Stimulated activated naive CD4-positive, alpha-beta T cell (primary cell): ENCODE measurements around the gene DMRTB1.
"Not testable (repeated sequence)": the region's sequence is repeated elsewhere in the genome, so short reads cannot be mapped to it uniquely, and the experiment has no call there.

Experiments used
- DNase-seq, 6 experiments: peaks; one replicate each; lab custom pipeline; 2025; lab: John Stamatoyannopoulos, UW

DMRTB1 gene

GRCh38 chr1:53459321-53460175 lies at the start of gene DMRTB1:
Gene DMRTB1, plus strand, starts transcription at chr1:53459399. Its CDS starts 55 bp downstream, at chr1:53459454.
- no peak for DNase-seq

- DNase-seq = no peak
These were observed 49.5 kb upstream of the DMRTB1 start for GRCh38 chr1:53409695-53410094.

- DNase-seq = no peak
These were observed 49.1 kb upstream of the DMRTB1 start for GRCh38 chr1:53410100-53410541.

GRCh38 chr1:53410701-53411100 lies 48.5 kb upstream of the DMRTB1 start:
- DNase-seq = no peak

DNA sequence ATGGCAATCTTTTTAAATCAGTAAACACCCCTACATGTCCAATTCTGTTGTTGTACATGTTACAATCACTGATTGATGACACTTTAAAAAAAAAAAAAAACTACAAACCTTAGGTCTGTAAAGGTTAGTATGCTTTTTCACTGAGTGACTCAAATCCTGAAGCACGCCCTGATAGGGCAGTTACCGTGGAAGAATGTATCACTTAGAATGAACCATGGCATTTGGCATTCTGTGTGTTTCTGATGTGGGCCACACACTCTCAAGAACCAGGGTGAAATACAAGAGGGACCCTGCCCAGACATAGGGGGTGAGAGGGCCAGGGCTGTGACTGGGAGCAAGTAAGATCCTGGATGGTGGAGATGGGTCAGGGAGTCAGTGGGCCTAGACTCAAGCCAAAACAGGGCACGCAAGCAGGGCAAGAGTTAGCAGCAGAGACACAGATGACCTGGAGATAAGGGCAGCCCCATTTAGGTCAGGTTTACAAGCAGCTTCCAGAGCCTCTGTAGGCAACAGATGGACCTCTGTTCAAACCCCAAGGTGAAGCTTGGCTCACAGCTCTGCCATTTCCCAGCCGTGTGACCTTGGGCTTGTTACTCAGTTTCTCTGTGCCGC lies 47.6 kb upstream of the DMRTB1 start:
- no peak for DNase-seq

GRCh38 chr1:53412285-53413174 lies 46.7 kb upstream of the DMRTB1 start:
- DNase-seq = no peak

DNA sequence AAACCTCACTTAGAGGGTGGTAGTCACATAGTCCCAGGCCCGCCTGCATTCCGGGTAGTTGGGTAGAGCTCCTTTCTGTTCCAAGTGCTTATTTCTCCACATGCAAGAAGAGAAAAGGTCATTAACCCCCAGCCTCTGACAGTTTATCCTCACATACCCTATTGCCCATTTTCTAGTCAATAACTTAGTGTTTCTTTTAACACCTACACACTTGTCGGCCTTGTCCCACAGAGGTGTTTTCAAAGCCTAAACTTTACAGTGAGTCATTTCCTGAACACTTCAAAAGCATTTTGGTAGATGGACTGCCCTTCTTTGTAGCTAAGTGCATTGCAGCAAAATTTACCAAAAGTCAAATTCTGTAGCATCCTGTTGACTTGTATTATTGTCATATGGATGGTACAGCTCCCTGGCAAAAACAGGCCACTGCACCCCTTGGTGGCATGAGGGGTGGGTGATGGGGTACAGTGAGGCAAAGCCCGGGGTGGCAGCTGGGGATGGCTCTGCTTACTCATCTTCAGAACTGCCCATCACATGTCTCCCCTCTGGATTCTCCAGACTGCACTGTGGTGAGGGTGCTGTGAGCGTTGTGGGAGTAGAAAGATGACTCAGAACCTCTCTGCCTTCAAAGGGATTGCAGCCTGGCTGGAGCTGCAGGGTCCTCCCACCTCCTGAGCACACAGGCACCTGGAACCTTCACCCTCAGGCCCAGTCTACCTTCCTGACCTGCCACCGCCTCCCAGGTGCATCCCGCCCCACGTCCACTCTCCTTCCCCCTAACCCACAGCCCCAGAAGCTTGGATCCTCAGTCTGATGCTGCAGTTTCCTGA lies 45.8 kb upstream of the DMRTB1 start:
- DNase-seq = peak in 3 of 6 experiments; percentile 16 to 27 (median 17)

GRCh38 chr1:53414632-53415031 lies 44.6 kb upstream of the DMRTB1 start:
- no peak for DNase-seq

DNA sequence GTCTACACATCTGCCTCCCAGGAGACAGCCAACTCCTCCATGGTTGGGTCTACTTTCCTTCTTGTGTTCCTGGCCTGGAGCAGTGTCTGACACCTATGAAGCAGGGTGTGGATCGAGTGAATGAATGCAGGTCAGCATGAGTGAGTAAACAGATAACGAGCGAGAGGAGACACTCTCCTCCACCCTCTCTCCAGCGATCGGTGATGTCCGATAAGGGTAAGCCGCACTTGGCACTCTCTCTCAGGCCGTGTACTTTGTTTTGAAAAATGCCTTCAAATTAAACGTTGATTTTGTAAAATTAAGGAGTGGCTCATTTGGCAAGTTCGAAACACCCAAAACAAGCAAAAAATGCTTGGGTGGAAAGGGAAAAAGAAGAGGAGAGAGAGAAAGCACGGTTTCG lies 43.8 kb upstream of the DMRTB1 start:
- DNase-seq = no peak

DNA sequence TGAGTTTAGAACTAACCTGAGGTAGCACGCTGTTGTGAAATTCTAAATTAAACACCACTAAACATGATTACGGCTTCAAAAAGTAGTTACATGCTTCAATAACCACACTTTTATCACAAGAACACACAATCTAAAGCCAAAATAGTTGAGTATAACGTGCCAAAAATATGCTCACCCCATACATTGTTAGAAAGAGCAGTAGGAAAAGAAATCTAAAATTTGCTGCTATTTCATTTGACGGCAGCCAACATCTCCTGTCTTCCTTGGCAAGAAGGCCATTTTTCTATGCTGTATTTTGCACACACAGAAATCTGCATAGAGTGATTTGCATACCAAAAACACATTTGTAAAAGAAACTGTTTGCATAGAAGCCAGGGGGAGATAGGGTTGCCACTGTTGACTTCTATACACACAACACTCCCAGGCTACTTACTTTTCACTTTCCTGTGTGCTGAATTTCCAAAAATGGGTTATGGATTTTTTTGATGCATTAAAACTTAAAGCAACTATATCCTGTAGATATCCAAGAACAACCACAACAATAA lies 42.9 kb upstream of the DMRTB1 start:
- DNase-seq = no peak

DNA sequence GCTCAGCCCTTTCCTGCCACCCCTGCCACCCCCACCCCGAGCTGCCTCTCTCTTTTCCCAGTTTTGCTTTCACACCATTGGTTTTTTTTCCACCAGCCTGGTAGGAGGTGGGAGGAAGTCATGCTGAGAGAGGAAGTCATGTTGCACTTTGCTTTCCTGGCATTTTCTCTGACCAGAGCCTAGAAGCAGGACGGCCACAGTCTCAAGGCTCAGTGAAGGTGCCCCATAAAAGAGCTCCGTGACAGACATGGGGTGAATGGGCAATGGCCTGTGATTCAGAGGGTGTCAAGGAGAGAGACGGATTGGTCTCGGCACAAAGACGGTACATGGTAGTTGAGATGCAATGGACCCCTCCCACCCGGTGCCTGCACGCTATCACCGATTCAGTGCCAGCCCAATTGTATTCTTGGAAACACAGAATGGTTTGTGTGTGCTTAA lies 42.1 kb upstream of the DMRTB1 start:
- no peak for DNase-seq

DNA sequence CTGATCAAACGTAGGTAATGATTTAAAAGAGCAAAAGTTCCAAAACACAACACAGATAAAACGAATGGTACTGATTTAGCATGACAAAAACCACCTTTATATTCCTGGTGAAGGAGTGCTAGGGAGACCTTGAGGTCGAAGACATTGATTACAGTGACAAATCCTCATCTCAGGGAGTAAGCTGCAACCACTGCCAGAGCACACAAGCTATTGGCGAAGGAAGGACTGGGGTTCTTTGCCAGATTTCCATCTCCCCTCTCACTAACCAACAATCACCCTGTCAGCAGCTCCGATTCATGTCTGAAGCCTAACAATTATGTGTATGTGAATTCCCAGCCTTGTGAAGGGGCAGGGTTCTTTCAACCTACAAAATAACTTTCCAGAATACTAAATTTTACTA lies 40.2 kb upstream of the DMRTB1 start:
- no peak for DNase-seq

DNA sequence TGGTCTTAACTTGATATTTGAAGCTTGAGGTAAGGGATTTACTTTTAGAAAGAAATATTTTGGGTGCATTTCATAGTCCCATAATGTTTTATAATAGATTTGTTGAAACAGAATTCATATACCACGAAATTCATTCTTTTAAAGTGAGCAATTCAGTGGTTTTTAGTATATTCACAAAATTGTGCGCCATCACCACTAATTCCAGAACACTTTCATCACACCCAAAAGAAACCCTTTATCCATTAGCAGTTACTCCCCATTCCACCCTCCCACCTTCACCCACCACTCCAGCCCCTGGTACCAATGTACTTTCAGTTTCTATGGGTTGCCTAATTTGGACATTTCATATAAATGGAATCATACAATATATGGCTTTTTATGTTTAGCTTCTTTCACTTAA lies 38.9 kb upstream of the DMRTB1 start:
- DNase-seq = no peak

DNA sequence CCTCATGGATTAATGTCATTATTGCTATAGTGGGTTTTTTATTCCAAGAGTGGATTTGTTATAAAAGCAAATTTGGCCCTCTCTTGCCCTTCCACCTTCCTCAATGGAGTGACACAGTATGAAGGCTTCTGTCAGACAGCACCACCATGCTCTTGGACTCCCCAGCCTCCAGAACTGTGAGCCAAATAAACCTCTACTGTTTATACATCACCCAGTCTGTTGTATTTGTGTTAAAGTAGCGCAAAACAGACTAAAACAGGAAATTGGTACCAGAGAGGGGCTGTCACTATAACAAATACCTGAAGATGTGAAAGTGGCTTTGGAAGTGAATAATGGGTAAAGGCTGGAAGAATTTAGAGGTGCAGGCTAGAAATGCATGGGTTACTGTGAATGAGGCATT lies 38.0 kb upstream of the DMRTB1 start:
- no peak for DNase-seq

DNA sequence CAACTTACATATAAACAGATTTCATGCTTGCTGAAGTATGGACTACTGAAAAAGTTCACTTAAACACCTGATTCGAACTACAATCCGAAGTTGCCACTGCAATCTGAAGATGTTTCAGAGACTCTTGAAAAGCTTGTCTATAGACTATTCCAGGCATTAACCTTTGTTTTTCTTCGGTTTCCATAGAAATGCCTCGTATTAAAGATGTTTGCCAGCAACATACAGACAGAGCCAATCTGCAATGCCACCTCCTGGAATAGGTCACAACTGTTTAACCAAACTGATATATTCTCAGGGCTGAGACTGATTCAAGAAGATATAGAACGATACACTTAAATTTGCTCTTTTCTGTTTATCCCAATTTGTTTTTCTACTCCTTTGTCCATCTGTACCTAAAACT lies 28.9 kb upstream of the DMRTB1 start:
- DNase-seq = no peak

GRCh38 chr1:53430779-53431178 lies 28.4 kb upstream of the DMRTB1 start:
- DNase-seq = no peak

- DNase-seq = no peak
These were observed 28.0 kb upstream of the DMRTB1 start for GRCh38 chr1:53431244-53431643.

GRCh38 chr1:53431805-53432565 lies 27.2 kb upstream of the DMRTB1 start:
- DNase-seq = no peak

DNA sequence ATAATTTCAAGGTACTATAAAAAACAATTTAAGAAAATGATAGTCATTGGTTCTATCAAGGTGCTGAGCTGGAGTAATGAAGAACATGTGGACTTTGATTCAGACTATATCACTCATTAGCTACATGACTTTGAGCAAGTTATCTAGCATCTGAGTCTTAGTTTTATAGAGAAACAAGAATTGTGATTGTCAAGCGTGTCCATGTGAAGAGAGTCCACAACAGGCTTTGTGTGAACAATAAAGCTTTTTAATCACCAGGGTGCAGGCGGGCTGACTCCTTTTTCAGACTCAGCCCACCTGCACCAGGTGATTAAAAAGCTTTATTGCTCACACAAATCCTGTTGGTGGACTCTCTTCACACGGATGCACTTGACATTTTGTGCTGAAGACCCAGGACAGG lies 26.6 kb upstream of the DMRTB1 start:
- DNase-seq = no peak

GRCh38 chr1:53434405-53435007 lies 24.7 kb upstream of the DMRTB1 start:
- not testable (repeated sequence) for DNase-seq
